AG09319 (cell line): Measurements from ENCODE around the gene MKNK1.

Experiments
- DNase-seq: peaks from one replicate; pipeline ENCODE4 v3.0.0-alpha.2; 2010; ENCODE audit warnings: low read depth; ENCODE audit errors: extremely low read depth
- TF ChIP-seq, protein P1 (sequence below): IDR thresholded peaks from 2 replicates; pipeline ENCODE4 v1.5.1; 2011; ENCODE audit warnings: low read depth, mild to moderate bottlenecking, inconsistent platforms, low read length, moderate library complexity

Gene MKNK1

DNA sequence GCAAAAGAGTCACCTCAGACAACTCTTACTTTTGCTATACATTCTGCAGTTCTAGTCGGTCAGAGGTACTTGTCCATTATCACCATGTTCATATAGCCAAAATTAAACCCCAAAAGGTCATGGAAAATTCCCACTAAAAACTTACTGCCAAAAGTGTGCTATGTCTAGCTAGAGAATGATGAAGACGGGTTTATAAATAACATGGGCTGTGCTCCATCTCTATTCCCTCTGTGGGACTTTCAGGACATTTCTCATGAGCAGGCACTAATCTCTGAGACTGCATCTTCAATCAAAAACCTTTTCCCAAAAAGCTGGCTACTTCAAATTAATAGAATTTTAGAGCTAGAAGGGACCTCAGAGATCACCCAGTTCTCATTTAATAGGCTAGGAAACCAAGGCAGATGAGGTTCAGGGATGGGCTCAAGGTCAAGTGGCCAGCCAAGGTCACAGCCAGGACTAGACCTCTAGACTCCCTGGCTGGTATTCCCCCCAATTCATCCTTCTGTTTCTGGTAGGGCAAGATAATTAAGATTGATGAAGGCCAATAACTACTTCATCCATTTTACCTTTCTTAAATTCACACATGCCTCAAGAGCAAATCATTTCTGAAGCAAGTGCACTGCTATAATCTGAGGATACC is 33.5 kb upstream of the MKNK1 start:
- TF ChIP-seq, protein P1, sequence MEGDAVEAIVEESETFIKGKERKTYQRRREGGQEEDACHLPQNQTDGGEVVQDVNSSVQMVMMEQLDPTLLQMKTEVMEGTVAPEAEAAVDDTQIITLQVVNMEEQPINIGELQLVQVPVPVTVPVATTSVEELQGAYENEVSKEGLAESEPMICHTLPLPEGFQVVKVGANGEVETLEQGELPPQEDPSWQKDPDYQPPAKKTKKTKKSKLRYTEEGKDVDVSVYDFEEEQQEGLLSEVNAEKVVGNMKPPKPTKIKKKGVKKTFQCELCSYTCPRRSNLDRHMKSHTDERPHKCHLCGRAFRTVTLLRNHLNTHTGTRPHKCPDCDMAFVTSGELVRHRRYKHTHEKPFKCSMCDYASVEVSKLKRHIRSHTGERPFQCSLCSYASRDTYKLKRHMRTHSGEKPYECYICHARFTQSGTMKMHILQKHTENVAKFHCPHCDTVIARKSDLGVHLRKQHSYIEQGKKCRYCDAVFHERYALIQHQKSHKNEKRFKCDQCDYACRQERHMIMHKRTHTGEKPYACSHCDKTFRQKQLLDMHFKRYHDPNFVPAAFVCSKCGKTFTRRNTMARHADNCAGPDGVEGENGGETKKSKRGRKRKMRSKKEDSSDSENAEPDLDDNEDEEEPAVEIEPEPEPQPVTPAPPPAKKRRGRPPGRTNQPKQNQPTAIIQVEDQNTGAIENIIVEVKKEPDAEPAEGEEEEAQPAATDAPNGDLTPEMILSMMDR = no peak
- DNase-seq = no peak

DNA sequence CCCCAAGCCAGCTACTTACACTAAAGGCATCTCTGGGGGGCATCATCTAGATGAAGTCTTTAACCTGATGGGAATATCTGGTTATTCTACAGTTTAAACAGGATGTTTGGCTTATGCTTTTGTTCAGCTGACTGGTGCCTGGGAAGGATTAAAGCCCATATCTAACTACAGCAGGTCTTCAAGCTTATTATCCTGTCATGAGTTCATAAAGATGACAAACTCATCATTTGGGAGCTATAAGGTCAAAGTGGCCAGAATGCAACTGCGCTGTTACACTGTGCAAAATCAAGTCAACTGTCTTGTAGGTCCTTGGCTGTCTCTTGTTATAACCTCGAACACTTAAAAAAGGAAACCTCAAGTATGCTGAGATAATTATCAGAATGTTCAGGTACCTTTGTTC is 31.1 kb upstream of the MKNK1 start:
- TF ChIP-seq, protein P1 = no peak
- no peak for DNase-seq

DNA sequence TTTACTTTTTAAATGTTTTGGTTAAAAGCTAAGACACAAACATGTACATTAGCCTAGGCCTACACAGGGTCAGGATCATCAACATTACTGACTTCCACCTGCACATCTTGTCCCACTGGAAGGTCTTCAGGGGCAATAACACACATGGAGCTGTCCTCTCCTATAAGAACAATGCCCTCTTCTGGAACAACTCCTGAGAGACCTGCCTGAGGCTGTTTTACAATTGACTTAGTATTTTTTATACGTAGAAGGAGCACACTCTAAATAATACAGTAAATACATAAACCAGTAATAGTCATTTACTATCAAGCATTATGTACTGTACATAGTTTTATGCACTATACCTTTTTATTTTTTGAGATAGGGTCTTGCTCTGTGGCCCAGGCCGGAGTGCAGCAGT is 26.7 kb upstream of the MKNK1 start:
- no peak for DNase-seq
- TF ChIP-seq, protein P1 = no peak

DNA sequence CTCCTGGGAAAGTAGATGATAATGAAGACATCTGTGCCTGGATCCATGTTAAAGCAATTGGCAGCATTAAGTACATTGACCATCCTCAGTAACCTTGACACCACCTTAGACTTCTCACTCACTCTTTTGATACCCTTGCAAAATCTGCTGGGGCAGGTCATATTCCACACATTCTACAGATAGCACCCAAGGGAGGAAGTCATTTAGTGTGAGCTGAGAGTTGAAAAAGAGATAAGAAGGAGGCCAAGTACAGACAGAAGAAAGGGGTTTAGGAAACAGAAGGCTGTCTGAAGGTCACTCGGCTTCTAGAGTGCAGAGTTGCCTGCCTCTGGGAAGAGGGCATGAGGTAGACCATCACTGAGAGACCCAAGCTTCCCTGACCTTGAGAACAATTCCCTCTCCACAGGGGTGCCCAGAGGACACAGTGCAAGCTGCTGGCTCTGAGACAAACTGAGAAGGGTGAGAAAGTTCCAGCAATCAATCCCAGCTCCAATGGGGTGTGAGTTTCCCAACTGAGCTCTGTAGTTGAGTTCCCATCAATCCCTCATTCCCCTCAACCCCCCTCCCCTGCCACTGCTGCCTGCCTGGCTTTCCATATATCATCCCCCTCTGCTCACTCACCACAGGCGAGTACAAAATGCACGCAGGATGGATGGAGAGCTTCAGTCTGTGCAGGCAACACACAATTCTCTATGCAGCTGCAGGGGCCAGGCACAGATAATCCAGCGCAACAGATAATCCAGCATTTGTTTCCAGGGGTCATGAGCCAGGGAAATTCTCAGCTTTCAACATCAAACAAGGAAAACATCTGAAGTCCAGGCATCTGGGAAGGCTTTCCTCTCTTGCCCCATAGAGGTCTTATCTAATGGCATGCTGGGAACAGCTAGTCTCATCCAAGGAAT is 19.9 kb upstream of the MKNK1 start:
- DNase-seq = no peak
- TF ChIP-seq, protein P1 = no peak

DNA sequence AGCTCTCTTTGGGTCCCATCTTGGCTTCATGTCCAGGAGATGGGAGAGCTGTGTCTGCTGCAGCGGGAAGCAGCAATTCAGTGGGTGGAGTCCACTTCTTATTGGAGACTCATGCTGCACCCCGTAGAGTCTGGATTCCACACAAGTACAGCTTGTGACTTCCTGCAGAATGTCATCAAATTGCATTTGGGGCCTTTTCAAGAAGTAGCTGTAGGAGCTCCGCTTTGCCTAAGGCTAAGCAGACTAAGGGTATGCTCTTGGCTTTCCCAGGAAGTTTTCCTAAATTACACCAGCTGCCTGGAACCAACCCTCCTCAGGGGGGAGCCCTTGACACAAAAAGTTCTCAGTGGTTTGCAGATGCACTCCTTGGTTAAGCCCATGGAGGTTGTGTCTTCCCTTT is 18.3 kb upstream of the MKNK1 start:
- TF ChIP-seq, protein P1 = peak; percentile 39
- DNase-seq = no peak

DNA sequence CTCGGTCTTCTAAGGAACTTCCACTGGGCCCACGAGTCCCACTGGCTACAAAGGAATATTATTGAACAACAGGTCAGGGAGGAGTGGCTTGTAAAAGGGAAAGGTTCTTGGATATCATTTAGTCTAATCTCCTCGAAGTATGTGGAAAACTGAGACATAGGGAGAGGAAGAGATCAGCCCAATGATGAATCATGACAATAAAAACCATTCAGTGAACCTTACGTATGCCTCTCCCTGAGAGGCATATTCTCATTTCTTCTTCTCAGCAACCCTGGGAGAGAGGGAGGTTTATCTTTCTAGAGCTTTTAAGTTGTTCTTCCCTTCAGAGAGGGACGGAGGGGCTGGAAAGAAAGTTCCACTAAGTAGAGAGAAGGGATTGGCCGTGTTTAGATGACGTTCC is 17.9 kb upstream of the MKNK1 start:
- DNase-seq = no peak
- TF ChIP-seq, protein P1 = no peak

DNA sequence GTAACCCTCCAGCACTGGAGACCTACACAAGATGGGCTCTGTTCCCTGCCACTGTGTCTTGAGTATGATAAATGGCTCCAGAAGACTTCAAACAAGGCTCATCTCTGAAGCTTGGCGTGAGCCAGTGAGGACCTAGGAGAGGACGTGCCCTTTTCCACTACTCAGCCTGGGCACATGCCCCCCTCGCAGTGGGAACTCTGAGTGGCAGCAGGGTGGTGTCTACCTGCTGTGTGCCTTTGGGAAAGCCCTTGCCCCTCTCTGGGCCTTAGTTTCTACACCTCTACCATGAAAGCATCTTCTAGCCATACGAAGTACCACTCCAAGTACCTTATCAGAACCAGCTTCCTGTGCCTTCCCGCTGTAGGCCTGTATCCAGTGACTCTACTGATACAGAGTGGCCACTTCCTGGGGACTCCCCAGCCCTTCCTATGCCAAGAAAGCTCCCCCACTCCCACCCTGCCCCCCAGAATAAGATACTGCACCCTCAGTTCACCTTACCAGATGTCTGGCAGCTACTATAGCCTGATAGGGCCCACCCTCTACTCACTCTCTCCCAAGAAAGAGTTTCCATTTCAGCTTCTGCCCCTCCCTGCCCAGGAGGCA is 15.7 kb upstream of the MKNK1 start:
- no peak for DNase-seq
- TF ChIP-seq, protein P1 = no peak
